ENCODE results near the gene NOTCH1.

Gene NOTCH1

DNA sequence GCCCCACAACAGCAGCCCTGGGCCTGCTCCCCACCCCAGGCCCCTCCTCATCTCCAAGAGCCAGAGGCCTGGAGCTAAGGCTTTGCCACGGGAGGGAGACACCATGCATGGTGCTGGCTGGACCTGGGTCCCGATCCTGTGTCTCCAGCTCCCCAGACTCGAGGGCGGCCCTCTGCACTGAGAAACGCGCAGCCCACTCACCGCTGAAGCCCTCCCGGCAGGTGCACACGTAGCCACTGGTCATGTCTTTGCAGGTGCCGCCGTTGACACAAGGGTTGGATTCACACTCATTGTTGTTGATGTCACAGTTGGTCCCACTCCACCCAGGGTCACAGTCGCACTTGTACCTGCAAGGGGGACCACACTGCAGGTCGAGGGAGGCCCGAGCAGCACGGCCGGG lies 32.7 kb downstream of the NOTCH1 start:
- DNase-seq: no peak

DNA sequence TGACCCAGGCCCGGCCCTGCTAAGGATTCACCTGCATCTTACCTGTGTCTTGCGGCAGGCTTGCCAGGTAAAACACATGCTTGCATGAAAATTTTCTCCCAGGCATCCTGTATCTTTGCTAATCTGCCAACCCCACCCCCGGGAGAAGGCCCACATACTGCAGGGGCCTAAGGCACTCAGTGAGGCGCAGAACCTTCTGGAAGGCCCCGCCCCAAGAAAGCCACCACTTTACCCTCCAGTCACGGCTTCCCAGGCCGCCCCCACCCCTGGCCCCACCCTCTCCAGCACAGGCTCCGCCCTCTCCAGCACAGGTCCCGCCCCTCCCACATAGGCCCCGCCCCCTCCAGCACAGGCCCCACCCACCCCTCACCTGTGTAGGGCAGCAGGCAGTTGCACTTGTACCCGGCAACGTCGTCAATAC lies 33.2 kb downstream of the NOTCH1 start:
- no peak for DNase-seq

DNA sequence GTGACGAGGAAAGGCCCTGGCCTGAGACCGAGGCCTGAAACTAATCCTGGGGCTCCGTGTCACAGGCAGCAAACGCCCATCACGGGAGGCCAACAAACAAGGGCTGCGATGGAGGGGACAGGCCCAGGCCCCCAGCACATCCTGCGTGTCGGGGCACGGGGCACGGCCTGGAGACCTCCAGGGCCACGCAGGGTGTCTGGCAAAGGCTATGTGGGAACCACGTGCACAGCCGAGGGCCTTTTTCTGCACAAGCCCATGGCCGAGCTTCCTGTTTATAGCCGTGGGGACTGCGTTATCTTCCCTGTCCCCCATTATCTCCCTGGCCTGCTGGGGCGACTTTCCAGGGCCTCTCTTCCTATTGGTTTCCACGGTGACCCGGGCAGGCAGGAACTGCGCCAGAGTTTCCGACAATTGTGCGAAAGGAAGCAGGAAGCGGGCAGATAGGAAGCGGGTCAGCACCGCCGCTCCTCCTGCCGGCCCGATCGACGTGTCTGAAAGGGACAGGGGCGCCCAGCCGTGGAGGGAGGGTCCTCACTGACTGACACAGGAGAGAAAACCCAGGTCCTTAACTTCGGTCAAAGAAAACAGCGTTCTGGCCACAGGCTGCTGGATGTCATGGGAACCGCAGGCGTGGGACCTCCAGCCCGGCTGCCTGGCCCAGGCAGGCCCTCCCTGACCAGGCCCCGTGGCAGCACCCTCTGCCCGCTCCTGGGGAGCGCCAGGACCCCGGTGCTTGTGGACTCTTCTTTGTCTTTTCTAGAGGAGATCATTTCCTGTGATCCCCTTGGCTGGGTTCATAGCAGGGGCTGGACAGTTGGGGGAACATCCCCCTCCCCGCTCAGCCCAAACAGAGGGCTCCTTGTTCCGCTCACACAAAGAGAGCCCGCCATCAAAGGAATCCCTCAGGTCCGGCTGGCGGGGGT lies 33.9 kb downstream of the NOTCH1 start:
- no peak for DNase-seq

DNA sequence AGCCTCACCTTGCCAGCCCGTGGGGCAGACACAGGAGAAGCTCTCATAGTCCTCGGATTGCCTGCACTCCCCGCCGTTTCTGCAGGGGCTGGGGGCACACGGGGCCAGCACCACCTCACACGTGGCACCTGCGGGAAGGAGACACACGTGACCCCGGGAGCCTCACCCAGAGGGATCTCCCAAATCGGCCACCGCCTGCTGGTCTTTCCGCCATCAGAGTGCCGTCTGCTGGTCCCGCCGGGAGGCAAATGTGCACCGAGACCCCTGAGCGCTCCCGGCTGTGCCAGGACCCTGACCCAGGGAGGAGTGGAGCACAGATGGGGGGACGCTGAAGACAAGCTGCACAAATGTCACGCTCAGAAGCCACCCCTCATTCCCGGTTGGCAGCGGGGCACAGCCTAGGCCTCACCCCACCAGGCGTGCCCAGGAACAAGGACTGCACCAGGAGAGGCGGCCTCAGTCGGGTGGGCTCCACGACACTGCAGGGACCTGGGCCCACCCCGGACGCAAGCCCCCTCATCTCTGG lies 34.6 kb downstream of the NOTCH1 start:
- no peak for DNase-seq

DNA sequence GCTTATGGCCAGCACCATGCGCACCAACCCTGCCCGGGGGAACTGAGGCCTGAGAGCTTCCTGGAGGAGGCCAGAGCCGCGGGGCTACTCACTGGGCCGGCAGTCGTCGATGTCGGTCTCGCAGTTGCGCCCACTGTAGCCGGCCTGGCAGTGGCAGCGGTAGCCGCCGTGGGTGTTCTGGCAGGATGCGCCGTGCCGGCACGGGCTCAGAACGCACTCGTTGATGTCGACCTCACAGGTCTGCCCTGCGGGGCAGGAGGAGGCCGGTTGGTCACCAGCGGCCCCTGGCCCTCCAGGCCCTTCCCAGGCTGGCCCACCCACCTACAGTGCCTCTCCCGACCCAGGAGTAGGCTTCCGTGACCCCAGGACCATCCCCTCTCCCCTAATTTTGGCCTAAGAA lies 35.3 kb downstream of the NOTCH1 start:
- DNase-seq: no peak

DNA sequence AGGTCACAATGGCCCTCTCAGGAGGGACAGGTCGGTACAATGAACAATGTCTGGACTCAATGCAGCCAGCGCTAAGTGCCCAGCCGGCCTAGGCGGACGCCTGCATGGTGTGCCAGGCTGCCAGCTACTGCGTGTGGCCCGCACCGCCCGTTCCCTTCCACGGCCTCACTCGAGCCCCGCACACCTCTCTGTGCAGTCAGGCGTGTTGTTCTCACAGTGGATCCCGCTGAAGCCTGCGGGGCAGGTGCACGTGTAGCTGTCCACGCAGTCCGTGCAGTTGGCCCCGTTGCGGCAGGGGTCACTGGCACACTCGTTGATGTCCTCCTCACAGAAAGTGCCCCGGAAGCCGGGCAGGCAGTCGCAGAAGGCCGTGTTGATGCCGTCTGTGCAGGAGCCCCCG lies 36.3 kb downstream of the NOTCH1 start:
- no peak for DNase-seq

DNA sequence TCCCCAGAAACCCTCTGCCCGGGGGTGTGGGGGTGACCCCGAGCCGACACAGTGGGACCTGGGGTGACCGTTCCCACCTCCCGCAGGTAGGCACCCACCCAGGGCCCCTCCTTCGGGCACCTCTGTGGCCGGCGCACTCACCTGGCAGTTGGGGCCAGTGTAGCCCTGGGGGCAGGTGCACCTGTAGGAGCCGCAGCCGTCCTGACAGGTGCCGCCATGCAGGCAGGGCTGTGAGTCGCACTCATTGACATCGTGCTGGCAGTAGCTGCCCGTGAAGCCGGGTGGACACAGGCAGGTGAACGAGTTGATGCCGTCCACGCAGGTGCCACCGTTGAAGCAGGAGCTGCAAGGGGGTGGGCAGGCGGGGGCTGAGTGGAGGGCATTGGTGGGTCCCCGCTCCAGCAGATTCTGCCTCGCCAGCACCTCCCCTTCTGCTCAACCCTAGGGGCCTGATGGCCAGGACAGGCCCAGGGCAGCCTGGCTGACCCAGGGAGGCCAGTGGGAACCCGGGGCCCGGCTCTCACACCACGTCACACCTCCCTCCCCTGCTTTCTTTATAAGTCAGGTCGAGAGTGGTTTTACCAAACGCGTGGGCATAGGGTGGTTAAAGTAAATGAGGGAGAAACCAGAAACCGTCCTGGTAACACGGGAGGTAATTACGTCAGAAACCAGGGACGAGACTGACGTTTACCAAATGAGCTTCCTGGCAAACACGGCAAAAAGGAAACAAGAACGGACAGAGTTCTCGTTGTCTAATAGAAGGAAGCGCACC lies 36.9 kb downstream of the NOTCH1 start:
- DNase-seq: no peak

DNA sequence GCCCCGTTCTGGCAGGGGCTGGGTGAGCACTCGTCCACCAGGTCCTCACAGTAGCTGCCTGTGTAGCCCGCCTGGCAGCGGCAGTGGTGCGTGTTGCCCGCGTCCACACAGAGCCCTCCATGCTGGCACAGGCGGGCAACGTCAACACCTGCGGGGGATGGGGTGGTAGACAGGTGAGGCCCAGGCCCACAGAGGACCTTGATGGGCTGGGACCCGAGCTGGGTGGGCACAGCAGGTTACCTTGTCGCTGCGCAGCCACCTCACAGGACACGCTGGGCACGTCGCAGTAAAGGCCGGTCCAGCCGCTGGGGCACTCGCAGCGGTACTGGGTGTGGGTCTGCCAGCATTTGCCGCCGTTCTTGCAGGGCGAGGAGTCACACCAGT lies 37.9 kb downstream of the NOTCH1 start:
- no peak for DNase-seq

DNA sequence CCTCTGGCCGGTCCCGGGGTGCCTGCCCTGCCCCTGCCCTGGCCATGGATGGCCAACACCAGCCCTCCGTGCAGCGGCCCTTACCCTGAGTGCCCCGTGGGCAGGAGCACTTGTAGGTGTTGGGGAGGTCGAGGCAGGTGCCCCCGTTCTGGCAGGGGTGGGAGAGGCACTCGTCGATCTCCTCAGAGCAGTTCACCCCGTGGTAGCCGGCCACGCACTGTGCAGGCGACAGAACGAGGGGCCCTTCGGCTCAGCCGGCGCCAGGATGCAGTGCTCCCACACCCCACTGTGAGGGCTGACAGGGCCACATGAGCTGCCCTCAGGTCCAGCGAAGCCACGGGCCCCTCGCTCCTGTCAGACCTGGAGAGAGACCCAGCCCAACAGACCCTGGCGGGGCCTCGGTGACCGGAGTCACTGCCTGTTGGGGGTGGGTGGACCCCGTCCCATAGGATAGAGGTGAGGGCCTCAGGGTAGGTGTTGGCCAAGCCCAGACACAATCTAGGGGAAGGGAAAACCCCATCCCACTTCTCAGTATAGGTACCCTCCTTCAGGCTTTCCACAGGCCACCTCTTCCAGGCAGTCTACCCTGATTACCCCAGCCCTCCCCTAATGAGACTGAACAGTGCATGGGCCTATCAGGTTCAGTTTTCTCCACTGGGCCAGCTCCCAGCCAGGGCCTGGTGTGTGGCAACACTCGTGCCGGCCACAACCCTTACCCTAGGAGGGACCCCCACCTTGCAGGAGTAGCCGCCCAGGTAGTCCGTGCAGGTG lies 38.4 kb downstream of the NOTCH1 start:
- no peak for DNase-seq

DNA sequence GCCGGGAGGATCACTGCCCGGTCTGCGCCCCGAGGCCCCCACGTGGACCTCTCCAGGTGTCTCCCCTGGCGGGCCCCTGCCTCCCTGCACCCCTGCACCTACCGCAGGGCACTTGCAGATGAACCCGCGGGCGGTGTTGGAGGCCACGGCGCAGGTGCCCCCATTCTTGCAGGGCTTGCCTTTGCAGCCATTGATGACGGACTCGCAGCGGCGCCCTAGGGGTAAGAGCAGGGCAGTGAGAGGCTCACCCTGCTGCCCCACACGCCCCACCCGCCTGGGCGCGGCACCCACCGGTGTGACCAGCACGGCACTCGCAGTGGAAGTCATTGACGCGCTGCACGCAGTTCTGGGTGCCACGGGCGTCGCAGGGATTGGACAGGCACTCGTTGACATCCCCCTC lies 39.4 kb downstream of the NOTCH1 start:
- no peak for DNase-seq

DNA sequence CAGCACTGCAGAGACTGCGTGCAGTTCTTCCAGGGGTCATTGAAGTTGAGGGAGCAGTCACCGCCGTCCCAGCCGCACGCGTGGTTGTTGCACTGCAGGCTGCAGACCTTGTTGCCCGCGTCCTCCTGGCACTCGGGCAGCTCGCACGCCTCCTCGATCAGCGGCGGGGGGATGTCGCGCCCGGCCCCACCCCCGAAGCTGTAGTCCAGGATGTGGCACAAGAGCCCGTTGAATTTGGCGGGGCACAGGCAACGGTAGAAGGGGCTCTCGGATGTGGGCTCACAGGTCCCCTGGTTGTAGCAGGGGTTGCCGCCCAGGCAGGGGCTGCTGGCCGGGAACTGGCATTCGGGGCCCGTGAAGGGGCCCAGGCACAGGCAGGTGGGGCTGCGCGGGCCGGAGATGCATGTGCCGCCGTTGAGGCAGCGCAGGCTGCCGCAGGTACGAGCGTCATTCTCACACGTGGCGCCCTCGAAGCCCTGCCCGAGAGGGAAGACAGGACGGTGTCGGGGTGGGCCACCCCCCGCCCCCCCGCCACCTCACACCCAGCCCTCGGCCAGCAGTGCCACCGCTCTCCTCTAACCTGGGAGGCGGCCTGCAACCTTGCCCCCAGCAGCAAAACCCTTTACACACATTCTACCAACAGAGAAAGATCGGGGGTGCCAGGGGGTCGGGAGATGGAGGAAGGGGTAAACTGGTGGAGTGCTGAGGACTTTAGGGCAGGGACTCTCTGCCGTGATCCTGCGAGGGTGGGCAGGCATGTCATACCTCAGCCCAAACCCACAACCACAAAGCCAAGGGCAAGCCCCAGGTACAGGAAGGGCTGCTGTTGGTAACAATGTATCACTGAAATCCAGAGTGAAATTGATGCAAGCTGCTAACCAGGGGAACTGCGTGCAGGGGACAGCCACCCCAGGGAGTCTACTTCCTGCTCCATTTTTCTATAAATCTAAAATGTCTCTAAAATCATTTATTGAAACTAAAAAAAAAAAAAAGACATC lies 40.1 kb downstream of the NOTCH1 start:
- DNase-seq: no peak

DNA sequence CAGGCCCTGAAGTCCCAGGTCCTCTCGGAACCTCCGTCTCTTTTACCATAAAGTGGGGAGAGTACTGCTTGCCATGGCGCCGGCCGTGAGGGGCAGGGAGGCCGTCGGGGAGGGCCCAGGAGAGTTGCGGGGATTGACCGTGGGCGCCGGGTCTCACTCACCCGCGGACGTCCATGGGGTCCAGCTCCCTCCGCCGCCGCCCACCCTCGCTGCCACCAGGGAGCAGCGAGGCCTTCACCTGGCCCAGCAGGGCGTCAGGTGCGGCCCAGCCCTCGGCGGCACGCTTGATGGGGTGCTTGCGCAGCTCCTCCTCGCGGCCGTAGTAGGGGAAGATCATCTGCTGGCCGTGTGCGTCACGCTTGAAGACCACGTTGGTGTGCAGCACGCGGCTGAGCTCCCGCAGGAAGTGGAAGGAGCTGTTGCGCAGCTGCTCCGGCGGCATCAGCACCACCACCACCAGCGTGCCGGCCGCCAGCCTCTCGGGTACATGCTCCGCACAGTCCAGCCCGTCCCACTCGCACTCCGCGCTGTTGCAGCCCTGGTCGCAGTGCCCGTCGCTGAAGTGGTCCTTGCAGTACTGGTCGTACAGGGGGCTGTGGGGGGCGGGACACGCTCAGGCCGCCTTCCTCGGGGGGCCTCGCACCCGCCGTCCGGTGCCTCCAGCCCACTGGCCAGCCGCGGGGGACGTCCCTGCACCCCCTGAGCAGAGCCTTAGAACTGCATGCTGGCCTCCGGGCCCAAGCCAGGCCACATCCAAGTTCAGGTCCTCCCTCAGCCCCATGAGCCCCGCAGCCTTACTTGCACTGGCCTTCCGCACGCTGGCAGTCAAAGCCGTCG lies 41.1 kb downstream of the NOTCH1 start:
- no peak for DNase-seq

DNA sequence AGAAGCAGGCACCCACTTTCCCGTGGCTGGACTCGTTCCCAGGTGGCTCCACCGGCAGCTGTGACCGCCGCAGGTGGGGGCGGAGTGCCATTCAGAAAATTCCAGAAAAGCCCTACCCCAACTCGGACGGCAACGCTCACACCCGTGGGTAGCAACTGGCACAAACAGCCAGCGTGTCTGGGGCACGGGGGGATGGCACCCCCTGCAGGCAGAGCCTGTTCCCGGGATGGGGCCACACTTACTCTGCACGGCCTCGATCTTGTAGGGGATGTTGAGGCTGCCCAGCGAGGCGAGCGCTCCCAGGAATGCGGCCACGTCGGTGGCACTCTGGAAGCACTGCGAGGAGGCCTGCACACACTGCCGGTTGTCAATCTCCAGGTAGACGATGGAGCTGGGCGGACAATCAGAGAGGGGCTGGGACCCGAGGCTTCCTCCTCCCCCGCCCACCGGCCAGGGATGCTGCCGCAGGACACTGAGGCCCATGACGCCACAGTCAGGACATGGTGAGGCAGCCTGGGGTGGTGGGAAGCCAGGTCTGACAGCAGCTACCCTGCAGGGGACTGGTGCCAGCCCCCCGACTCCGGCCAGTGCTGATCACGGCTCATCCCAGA lies 42.8 kb downstream of the NOTCH1 start:
- DNase-seq: no peak

DNA sequence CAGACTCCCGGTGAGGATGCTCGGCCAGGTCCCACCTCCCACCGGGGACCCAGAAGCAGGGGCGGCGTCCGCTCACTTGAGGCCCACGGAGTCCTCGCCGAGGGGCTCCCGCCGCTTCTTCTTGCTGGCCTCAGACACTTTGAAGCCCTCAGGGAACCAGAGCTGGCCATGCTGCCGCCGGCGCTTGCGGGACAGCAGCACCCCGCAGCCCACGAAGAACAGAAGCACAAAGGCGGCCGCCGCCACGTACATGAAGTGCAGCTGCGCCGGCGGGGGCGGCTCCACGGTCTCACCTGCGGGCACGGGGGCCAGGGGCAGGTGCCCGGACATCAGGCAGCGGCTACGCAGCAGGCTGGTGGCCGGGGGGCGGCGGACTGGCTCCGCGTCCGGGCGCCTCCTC lies 43.7 kb downstream of the NOTCH1 start:
- no peak for DNase-seq

DNA sequence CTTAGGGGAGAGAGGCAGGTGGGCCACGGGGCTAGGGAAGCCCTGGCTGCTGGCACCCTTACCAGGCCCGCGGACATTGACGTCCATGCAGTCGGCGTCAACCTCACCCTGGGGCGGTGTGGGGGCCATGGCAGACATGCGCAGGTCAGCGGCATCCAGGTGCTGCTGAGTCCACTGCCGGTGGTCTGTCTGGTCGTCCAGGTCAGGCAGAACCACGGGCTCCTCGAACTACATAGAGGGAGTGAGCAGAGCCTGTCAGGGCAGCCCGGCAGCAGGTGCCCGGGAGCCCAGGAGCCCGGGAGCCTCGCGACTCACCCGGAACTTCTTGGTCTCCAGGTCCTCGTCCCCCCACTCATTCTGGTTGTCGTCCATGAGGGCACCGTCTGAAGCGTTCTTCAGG lies 44.2 kb downstream of the NOTCH1 start:
- DNase-seq: no peak

DNA sequence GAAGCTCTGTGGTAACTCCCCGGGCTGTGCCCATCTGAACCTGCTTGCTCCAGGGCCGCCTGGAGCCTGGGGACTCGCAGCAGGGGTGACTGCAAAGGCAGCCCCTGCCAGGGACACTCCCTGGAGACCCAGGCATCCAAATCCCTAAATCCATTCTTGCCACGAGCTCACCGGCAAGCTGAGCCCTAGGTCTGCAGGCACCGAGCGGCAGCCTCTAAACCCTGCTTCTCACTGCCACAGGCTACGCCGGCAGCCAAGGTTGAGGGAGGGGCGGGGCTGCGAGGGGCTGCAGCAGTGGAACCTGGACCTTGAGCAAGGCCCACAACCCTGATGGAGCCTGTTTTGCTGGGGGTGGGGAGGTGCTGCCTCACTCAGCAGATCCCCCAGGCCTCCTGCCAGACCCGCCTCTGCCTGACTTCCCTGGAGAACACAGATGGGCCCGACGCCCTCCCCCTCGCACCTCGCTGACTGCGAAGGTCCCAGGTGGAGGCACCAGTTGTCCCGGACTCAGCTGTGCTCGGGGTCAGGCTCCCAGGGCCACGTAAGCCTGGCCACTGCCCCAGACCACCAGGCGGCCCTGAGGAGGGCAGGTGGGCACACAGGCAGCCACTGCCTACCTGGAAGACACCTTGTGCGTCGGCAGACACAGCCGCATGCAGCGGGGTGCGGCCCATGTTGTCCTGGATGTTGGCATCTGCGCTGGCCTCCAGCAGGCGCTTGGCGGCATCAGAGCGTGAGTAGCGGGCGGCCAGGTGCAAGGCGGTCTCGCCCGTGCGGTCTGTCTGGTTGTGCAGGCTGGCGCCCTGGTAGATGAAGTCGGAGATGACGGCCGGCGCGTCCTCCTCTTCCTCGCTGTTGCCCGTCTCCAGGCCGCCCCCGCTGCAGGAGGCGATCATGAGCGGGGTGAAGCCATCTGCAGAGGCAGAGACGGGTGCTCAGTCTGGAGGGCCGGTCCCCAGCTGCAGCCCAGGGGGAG lies 45.6 kb downstream of the NOTCH1 start:
- peak; percentile 29 for DNase-seq

DNA sequence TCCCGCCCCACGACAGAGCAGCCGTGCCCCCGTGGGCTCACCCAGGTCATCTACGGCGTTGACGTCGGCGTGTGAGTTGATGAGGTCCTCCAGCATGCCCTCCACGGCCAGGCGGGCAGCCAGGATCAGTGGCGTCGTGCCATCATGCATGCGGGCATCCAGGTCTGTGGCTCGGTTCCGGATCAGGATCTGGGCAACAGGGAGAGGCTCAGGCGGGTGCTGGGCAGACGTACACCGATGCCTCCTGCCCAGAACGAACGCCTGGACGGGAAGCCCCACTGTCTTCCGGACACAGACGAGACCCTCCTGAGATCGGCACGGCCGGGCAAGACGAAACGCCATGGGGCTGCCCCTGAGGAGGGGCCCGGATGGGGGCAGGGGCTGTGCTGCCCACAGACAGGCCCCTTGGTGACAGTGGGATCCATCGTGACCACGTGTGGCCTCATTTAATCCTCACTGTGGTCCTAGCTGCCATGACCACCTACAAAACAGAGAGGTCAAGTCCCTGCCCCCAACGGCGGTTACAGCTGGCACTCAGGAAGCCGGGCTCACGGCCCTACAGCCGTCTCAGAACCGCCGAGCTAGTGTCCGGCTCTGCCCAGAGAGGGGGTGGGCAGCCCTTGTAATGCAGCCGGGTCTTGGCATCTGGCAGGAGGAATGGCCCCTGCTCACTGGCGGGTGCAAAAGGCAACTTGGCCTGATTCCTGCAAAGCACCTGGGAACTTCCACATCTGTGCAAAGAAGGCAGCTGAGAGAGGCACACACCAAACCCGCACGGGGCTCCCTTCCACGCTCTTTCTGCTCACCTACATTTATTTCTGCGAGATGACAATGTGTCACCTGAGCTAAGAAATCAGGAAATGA lies 46.5 kb downstream of the NOTCH1 start:
- no peak for DNase-seq
